AML-193 (cell line): ENCODE data around the gene AGBL4.

Source experiments
- DNase-seq, 2 experiments: peaks; one replicate each; lab custom pipeline; 2025; lab: John Stamatoyannopoulos, UW

AGBL4 gene

GRCh38 chr1:48588061-48588460 lies 1435.7 kb downstream of the AGBL4 start:
- no peak for DNase-seq

GRCh38 chr1:48582408-48582807 lies 1441.3 kb downstream of the AGBL4 start:
- no peak for DNase-seq

GRCh38 chr1:48581270-48581669 lies 1442.5 kb downstream of the AGBL4 start:
- DNase-seq, result no peak

- DNase-seq, result no peak
Observed at GRCh38 chr1:48576565-48576964, 1447.2 kb downstream of the AGBL4 start.

GRCh38 chr1:48572646-48573258 lies 1451.0 kb downstream of the AGBL4 start:
- DNase-seq, result peak; percentile 48 to 53

- no peak for DNase-seq
Observed at GRCh38 chr1:48572134-48572533, 1451.6 kb downstream of the AGBL4 start.

GRCh38 chr1:48571303-48571987 lies 1452.3 kb downstream of the AGBL4 start:
- no peak for DNase-seq

GRCh38 chr1:48570568-48570967 lies 1453.2 kb downstream of the AGBL4 start:
- no peak for DNase-seq

- no peak for DNase-seq
Observed at GRCh38 chr1:48568501-48568900, 1455.3 kb downstream of the AGBL4 start.

- no peak for DNase-seq
Observed at GRCh38 chr1:48566492-48566891, 1457.3 kb downstream of the AGBL4 start.

- DNase-seq, result no peak
Observed at GRCh38 chr1:48563021-48563420, 1460.7 kb downstream of the AGBL4 start.

GRCh38 chr1:48561444-48561843 lies 1462.3 kb downstream of the AGBL4 start:
- DNase-seq, result no peak

GRCh38 chr1:48560577-48560976 lies 1463.2 kb downstream of the AGBL4 start:
- no peak for DNase-seq

GRCh38 chr1:48560116-48560515 lies 1463.6 kb downstream of the AGBL4 start:
- no peak for DNase-seq

- DNase-seq, result no peak
Observed at GRCh38 chr1:48558366-48558765, 1465.4 kb downstream of the AGBL4 start.

GRCh38 chr1:48556186-48556850 lies 1467.4 kb downstream of the AGBL4 start:
- no peak for DNase-seq

GRCh38 chr1:48555271-48555670 lies 1468.5 kb downstream of the AGBL4 start:
- no peak for DNase-seq

- DNase-seq, result no peak
Observed at GRCh38 chr1:48552903-48553606, 1470.7 kb downstream of the AGBL4 start.

- no peak for DNase-seq
Observed at GRCh38 chr1:48552420-48552819, 1471.3 kb downstream of the AGBL4 start.

GRCh38 chr1:48548985-48549384 lies 1474.8 kb downstream of the AGBL4 start:
- DNase-seq, result no peak

GRCh38 chr1:48547561-48548220 lies 1476.1 kb downstream of the AGBL4 start:
- no peak for DNase-seq

GRCh38 chr1:48543854-48544253 lies 1479.9 kb downstream of the AGBL4 start:
- no peak for DNase-seq
